ENCODE data around the gene SPEM3.
A peak's percentile ranks its signal among the peaks of the same experiment; 100 is the strongest.

Gene SPEM3

GRCh38 chr17:7403977-7404736, 24.5 kb upstream of the SPEM3 start, which contains the start of gene TMEM256:
TSS of gene TMEM256 (minus strand) at chr17:7404097. CDS start at chr17:7404084, 13 bp downstream.
- peak; percentile 91 for DNase-seq (ENCODE audit: low read depth, low spot score)

GRCh38 chr17:7404737-7405349, 23.8 kb upstream of the SPEM3 start:
- peak; percentile 53 for DNase-seq (ENCODE audit: low read depth, low spot score)

GRCh38 chr17:7405350-7406234, 23.1 kb upstream of the SPEM3 start:
- no peak for DNase-seq (ENCODE audit: low read depth, low spot score)

GRCh38 chr17:7406235-7406825, 22.3 kb upstream of the SPEM3 start:
- DNase-seq (ENCODE audit: low read depth, low spot score), result no peak

- no peak for DNase-seq (ENCODE audit: low read depth, low spot score)
Measured at GRCh38 chr17:7407082-7407481, 21.6 kb upstream of the SPEM3 start.

GRCh38 chr17:7407485-7408251, 21.0 kb upstream of the SPEM3 start, which contains the start of gene NLGN2:
TSS of gene NLGN2 (plus strand) at chr17:7407845. CDS start at chr17:7408256, 411 bp downstream.
- DNase-seq (ENCODE audit: low read depth, low spot score), result no peak

- no peak for DNase-seq (ENCODE audit: low read depth, low spot score)
Measured at GRCh38 chr17:7408252-7408727, 20.4 kb upstream of the SPEM3 start.

- DNase-seq (ENCODE audit: low read depth, low spot score), result no peak
Measured at GRCh38 chr17:7408863-7409262, 19.8 kb upstream of the SPEM3 start.

GRCh38 chr17:7409716-7410115, 18.9 kb upstream of the SPEM3 start:
- DNase-seq (ENCODE audit: low read depth, low spot score), result no peak

GRCh38 chr17:7410634-7411426, 17.8 kb upstream of the SPEM3 start:
- no peak for DNase-seq (ENCODE audit: low read depth, low spot score)

- DNase-seq (ENCODE audit: low read depth, low spot score), result no peak
Measured at GRCh38 chr17:7411427-7411750, 17.3 kb upstream of the SPEM3 start.

GRCh38 chr17:7413346-7413985, 15.2 kb upstream of the SPEM3 start:
- no peak for DNase-seq (ENCODE audit: low read depth, low spot score)

GRCh38 chr17:7414837-7415236, 13.8 kb upstream of the SPEM3 start:
- DNase-seq (ENCODE audit: low read depth, low spot score), result no peak

- DNase-seq (ENCODE audit: low read depth, low spot score), result no peak
Measured at GRCh38 chr17:7415784-7416183, 12.9 kb upstream of the SPEM3 start.

- DNase-seq (ENCODE audit: low read depth, low spot score), result no peak
Measured at GRCh38 chr17:7416323-7416722, 12.3 kb upstream of the SPEM3 start.

GRCh38 chr17:7417056-7417655, 11.5 kb upstream of the SPEM3 start:
- no peak for DNase-seq (ENCODE audit: low read depth, low spot score)

- DNase-seq (ENCODE audit: low read depth, low spot score), result no peak
Measured at GRCh38 chr17:7418472-7419152, 10.0 kb upstream of the SPEM3 start.

GRCh38 chr17:7419819-7420610, 8.6 kb upstream of the SPEM3 start, which contains the start of gene SPEM1:
TSS of gene SPEM1 (plus strand) at chr17:7420324. CDS start at chr17:7420385, 61 bp downstream.
- no peak for DNase-seq (ENCODE audit: low read depth, low spot score)
